Measurements from ENCODE around the gene PRPH2.
"Not testable (repeated sequence)": the region's sequence is repeated elsewhere in the genome, so short reads cannot be mapped to it uniquely, and the experiment has no call there.

The PRPH2 gene

GRCh38 chr6:42696526-42697267 is 25.7 kb downstream of the PRPH2 start:
- no peak for DNase-seq

- DNase-seq: no peak
Measured at GRCh38 chr6:42694586-42694985, 27.8 kb downstream of the PRPH2 start.

GRCh38 chr6:42693725-42694323 is 28.6 kb downstream of the PRPH2 start:
- no peak for DNase-seq

- DNase-seq: no peak
Measured at GRCh38 chr6:42692137-42692911, 30.1 kb downstream of the PRPH2 start.

DNA sequence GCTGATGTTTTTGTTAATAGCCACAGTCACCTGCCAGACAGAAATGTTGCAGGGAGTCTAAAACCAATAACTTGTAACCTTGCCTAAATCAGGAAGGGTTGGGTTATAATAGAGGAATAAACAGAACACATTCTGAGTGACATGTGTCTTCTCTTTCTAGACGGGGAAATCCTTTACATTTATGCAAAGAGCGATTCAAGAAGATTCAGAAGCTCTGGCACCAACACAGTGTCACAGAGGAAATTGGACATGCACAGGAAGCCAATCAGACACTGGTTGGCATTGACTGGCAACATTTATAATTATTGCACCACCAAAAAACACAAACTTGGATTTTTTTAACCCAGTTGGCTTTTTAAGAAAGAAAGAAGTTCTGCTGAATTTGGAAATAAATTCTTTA is 31.5 kb downstream of the PRPH2 start:
- no peak for DNase-seq

GRCh38 chr6:42690151-42690702 is 32.2 kb downstream of the PRPH2 start:
- DNase-seq: no peak

- DNase-seq: no peak
Measured at GRCh38 chr6:42689371-42689770, 33.0 kb downstream of the PRPH2 start.

GRCh38 chr6:42688281-42688680 is 34.1 kb downstream of the PRPH2 start:
- DNase-seq: no peak

- DNase-seq: no peak
Measured at GRCh38 chr6:42679358-42679757, 43.0 kb downstream of the PRPH2 start.

DNA sequence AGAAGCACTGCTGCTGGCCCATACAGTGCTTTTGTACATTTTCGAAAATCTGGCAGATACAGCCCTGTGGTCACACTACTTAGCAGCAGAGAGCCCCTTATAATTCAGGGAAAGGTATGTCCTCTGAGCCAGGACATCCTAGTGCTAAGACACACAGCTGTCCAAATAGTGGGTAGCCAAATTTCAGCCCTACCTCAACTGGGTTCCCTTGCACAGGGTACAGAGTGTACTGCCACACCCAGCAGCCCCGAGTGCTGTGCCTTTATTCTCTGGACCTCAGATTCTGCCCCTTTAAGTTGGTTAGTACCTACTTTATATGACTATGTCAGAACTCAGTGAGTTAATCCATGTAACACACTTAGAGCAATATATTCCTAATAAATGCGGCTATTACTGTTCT is 47.6 kb downstream of the PRPH2 start:
- no peak for DNase-seq

- DNase-seq: not testable (repeated sequence)
Measured at GRCh38 chr6:42674368-42674767, 48.0 kb downstream of the PRPH2 start.

DNA sequence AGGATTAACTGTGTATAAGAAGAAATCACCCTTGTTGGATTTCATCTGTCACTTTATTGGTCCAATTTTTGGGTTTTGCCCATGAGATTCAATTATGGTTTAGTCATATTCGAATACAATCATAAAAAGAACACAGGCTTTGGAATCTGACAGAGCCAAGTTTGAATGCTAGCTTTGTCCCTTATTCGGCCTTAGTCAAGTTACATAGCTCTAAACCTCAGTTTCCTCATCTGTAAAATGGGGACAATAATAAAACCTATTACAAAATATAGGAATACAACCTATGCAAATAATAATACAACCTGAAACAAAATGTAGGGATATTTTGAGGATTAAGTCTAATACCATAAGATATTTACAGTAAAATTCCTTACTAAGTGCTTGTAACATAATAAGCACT is 57.7 kb downstream of the PRPH2 start:
- no peak for DNase-seq

- peak; percentile 80 to 85 (median 83) for DNase-seq
Measured at GRCh38 chr6:42661540-42662153, 60.8 kb downstream of the PRPH2 start.

DNA sequence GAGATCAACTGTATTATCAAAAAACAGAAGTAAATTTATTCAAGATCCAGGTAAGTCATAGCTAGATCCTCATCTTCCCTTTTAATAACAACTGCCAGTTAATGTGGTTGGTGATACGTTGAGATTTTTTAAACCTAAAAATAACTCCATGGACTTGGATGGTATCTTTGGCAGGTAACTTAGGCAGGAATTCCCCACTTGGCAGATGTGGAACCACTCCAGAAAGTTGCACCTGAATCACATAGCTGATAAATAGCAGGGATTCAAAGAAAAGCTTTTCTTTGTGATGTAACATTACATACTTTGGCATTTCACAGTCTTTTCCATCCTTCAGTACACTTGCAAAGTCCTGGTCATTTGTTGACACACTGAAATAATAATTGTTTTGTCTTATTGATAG is 62.6 kb downstream of the PRPH2 start:
- no peak for DNase-seq

GRCh38 chr6:42653851-42654250 is 68.5 kb downstream of the PRPH2 start:
- no peak for DNase-seq

GRCh38 chr6:42652024-42652746 is 70.2 kb downstream of the PRPH2 start:
- DNase-seq: no peak
